VCaP (cell line): Measurements from ENCODE around the gene NALCN.

ENCODE experiments used
- H3K27ac ChIP-seq: fragments of 450-650 bp; 2 replicates; pipeline ENCODE4 v1.5.1; 2017
- TF ChIP-seq, protein P1 (sequence below): fragments of 450-650 bp; conservative IDR thresholded peaks from 2 replicates; pipeline ENCODE4 v1.5.1; 2017; ENCODE audit warnings: mild to moderate bottlenecking, moderate library complexity

Gene NALCN

DNA sequence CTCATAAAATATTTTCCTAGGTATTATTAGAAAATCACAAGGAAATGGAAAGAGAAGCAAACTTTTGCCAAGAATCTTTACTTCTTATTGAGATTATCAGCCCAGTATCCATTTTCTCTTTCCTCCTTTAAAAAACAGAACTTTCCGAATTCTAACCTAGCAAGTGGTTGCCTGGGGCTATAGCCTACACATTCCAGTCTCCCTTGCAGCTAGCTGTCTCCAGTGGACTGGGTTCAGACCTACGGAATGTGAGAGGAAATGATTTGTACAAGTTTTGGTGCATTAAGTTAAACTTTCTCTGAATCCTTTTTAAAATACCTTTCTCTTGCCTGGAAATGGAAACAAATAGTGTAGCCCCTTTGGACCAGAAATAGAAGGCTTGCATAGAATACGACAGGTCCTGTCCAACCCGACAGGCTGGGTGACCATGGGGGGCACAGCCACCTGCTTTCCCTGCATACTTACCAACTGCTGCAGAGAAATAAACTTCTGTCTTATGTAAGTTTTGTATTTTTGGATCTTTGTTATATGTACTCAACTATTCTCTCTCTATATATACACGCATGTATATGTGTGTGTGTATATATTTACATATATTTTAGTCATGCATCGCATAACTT, 185.9 kb downstream of the NALCN start:
- no peak overlapping the region for H3K27ac ChIP-seq
- TF ChIP-seq, protein P1, sequence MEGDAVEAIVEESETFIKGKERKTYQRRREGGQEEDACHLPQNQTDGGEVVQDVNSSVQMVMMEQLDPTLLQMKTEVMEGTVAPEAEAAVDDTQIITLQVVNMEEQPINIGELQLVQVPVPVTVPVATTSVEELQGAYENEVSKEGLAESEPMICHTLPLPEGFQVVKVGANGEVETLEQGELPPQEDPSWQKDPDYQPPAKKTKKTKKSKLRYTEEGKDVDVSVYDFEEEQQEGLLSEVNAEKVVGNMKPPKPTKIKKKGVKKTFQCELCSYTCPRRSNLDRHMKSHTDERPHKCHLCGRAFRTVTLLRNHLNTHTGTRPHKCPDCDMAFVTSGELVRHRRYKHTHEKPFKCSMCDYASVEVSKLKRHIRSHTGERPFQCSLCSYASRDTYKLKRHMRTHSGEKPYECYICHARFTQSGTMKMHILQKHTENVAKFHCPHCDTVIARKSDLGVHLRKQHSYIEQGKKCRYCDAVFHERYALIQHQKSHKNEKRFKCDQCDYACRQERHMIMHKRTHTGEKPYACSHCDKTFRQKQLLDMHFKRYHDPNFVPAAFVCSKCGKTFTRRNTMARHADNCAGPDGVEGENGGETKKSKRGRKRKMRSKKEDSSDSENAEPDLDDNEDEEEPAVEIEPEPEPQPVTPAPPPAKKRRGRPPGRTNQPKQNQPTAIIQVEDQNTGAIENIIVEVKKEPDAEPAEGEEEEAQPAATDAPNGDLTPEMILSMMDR: no peak

- no peak overlapping the region for H3K27ac ChIP-seq
- TF ChIP-seq, protein P1: no peak
Observed at GRCh38 chr13:101219609-101220265, 196.6 kb downstream of the NALCN start.

- TF ChIP-seq, protein P1: no peak
Observed at GRCh38 chr13:101218484-101218883, 197.8 kb downstream of the NALCN start.

DNA sequence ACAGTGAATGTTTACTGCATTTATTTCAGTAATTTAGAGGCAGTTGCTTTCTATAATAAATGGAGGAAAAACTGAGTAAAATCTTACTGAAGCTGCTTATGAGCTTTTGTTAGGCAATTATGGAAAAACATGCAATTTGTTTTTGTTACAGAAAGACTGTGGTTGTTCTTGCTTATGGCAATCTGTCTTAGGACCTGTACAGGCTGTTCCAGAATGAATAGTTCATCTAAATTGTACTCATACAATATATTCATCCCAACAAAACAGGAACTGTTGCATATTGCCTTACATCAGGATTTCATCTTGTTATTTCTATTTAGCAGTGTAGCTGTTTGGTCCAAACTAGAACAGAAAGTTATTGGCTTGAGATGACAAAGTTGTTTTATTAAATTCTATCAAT, 199.2 kb downstream of the NALCN start:
- TF ChIP-seq, protein P1: no peak
- H3K27ac ChIP-seq: no peak overlapping the region

More at GRCh38 chr13:101218484-101218883, 197.8 kb downstream of the NALCN start:
- H3K27ac ChIP-seq: no peak overlapping the region

DNA sequence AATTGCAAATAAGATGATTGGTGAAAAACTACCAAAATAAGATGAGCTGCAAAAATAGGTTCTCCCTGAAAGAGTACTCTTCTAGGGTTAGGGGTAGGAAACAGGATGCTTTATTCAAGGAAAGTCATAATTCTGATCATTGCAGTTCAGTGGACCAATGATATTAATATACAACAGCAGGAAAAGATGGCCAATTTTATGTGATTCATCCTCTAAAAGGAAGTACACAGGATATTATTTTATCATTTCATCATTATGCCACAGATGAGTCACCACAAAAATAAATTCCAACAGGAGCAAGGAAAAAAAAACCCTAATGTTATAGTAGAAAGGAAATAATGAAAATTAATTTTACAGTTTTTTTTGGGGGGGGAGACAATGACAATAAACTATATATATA, 205.0 kb downstream of the NALCN start:
- no peak overlapping the region for H3K27ac ChIP-seq
- TF ChIP-seq, protein P1: no peak

DNA sequence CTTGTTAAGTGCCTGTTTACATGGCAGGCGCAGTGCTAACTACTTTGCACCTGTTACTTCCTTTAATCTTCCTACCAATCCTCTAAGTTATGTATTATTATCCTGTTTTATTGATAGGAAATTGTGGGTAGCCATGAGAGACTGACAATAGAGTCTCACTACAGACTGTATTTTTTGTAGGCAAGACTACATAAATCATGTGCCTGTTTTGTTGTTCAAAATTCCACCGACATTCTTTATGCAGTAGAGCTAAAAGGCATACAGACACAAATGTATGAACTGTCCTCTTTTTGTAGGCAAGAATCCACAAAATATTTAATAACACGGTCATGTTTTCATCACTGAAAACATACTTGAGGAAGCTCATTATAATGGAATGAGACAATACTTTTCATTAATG, 205.5 kb downstream of the NALCN start:
- TF ChIP-seq, protein P1: no peak
- no peak overlapping the region for H3K27ac ChIP-seq

- no peak overlapping the region for H3K27ac ChIP-seq
- TF ChIP-seq, protein P1: no peak
Observed at GRCh38 chr13:101209206-101209893, 207.0 kb downstream of the NALCN start.
